Neuron (in vitro differentiated cells): ENCODE measurements around the gene PARVG.

Experiments used
- H2AFZ ChIP-seq: one replicate; pipeline ENCODE4 v1.6.1; 2013; ENCODE audit warnings: low read depth, mild to moderate bottlenecking, inconsistent platforms, low read length, moderate library complexity
- H3K27me3 ChIP-seq: one replicate; pipeline ENCODE4 v1.6.1; 2013; ENCODE audit warnings: low read length; ENCODE audit not compliant: insufficient read depth
- H3K36me3 ChIP-seq: one replicate; pipeline ENCODE4 v1.6.1; 2013; ENCODE audit warnings: low read length; ENCODE audit not compliant: insufficient read depth
- H3K4me1 ChIP-seq: one replicate; pipeline ENCODE4 v1.6.1; 2013; ENCODE audit warnings: low read length; ENCODE audit not compliant: insufficient read depth
- H3K4me3 ChIP-seq: 2 replicates; pipeline ENCODE4 v1.5.1; 2013; ENCODE audit warnings: mild to moderate bottlenecking, low read length, moderate library complexity
- H3K9me3 ChIP-seq: one replicate; pipeline ENCODE4 v1.6.1; 2013; ENCODE audit warnings: low read length

PARVG gene

GRCh38 chr22:44187652-44188230 lies 7.0 kb downstream of the PARVG start:
- Histone ChIP-seq H3K27me3 (no peaks in the 10 kb centered on the region), H3K36me3 (no peaks in the 10 kb centered on the region), H3K9me3 (no peaks in the 10 kb centered on the region), H3K4me1 (no peaks in the 10 kb centered on the region), H3K4me3 (no peak overlapping the region), H2AFZ (no peak overlapping the region)

- no peaks in the 10 kb centered on the region for H3K27me3 ChIP-seq
- no peaks in the 10 kb centered on the region for H3K36me3 ChIP-seq
- no peak overlapping the region for H3K4me3 ChIP-seq
- no peaks in the 10 kb centered on the region for H3K9me3 ChIP-seq
- no peaks in the 10 kb centered on the region for H3K4me1 ChIP-seq
- H2AFZ ChIP-seq = no peak overlapping the region
Measured at GRCh38 chr22:44188316-44188715, 7.6 kb downstream of the PARVG start.

- Histone ChIP-seq H2AFZ (no peak overlapping the region), H3K36me3 (no peaks in the 10 kb centered on the region), H3K4me3 (no peak overlapping the region), H3K27me3 (no peaks in the 10 kb centered on the region), H3K4me1 (no peaks in the 10 kb centered on the region), H3K9me3 (no peaks in the 10 kb centered on the region)
Measured at GRCh38 chr22:44188986-44189630, 8.4 kb downstream of the PARVG start.

- no peaks in the 10 kb centered on the region for H3K4me1 ChIP-seq
- peaks cover 3% of the 10 kb centered on the region for H3K27me3 ChIP-seq
- no peaks in the 10 kb centered on the region for H3K36me3 ChIP-seq
- no peak overlapping the region for H3K4me3 ChIP-seq
- H3K9me3 ChIP-seq = no peaks in the 10 kb centered on the region
- no peak overlapping the region for H2AFZ ChIP-seq
Measured at GRCh38 chr22:44190381-44190976, 9.8 kb downstream of the PARVG start.

- no peaks in the 10 kb centered on the region for H3K9me3 ChIP-seq
- no peak overlapping the region for H3K4me3 ChIP-seq
- no peak overlapping the region for H2AFZ ChIP-seq
- no peaks in the 10 kb centered on the region for H3K4me1 ChIP-seq
- no peaks in the 10 kb centered on the region for H3K36me3 ChIP-seq
- peaks cover 6% of the 10 kb centered on the region for H3K27me3 ChIP-seq
Measured at GRCh38 chr22:44191036-44191454, 10.3 kb downstream of the PARVG start.

GRCh38 chr22:44192098-44192815 lies 11.5 kb downstream of the PARVG start:
- no peaks in the 10 kb centered on the region for H3K9me3 ChIP-seq
- H3K36me3 ChIP-seq = no peaks in the 10 kb centered on the region
- no peak overlapping the region for H2AFZ ChIP-seq
- no peaks in the 10 kb centered on the region for H3K4me1 ChIP-seq
- H3K4me3 ChIP-seq = no peak overlapping the region
- H3K27me3 ChIP-seq = peaks cover 6% of the 10 kb centered on the region

- peaks cover 6% of the 10 kb centered on the region for H3K27me3 ChIP-seq
Measured at GRCh38 chr22:44192816-44193534, 12.2 kb downstream of the PARVG start.

GRCh38 chr22:44193535-44193891 lies 12.8 kb downstream of the PARVG start:
- no peak overlapping the region for H3K4me3 ChIP-seq
- no peaks in the 10 kb centered on the region for H3K9me3 ChIP-seq
- H3K27me3 ChIP-seq = peaks cover 6% of the 10 kb centered on the region
- no peak overlapping the region for H2AFZ ChIP-seq
- no peaks in the 10 kb centered on the region for H3K36me3 ChIP-seq
- H3K4me1 ChIP-seq = no peaks in the 10 kb centered on the region

More at GRCh38 chr22:44192816-44193534, 12.2 kb downstream of the PARVG start:
- Histone ChIP-seq H3K4me1 (no peaks in the 10 kb centered on the region), H2AFZ (no peak overlapping the region), H3K4me3 (no peak overlapping the region), H3K36me3 (no peaks in the 10 kb centered on the region), H3K9me3 (no peaks in the 10 kb centered on the region)

- Histone ChIP-seq H3K4me3 (no peak overlapping the region), H2AFZ (no peak overlapping the region), H3K4me1 (no peaks in the 10 kb centered on the region), H3K36me3 (no peaks in the 10 kb centered on the region), H3K9me3 (no peaks in the 10 kb centered on the region), H3K27me3 (peaks cover 6% of the 10 kb centered on the region)
Measured at GRCh38 chr22:44194569-44194968, 13.8 kb downstream of the PARVG start.

- H2AFZ ChIP-seq = no peak overlapping the region
- no peaks in the 10 kb centered on the region for H3K4me1 ChIP-seq
- peaks cover 9% of the 10 kb centered on the region for H3K27me3 ChIP-seq
- no peak overlapping the region for H3K4me3 ChIP-seq
- H3K9me3 ChIP-seq = no peaks in the 10 kb centered on the region
- H3K36me3 ChIP-seq = no peaks in the 10 kb centered on the region
Measured at GRCh38 chr22:44195189-44195871, 14.6 kb downstream of the PARVG start.

- no peak overlapping the region for H2AFZ ChIP-seq
- H3K4me3 ChIP-seq = no peak overlapping the region
- H3K27me3 ChIP-seq = peaks cover 10% of the 10 kb centered on the region
- no peaks in the 10 kb centered on the region for H3K4me1 ChIP-seq
- no peaks in the 10 kb centered on the region for H3K9me3 ChIP-seq
- H3K36me3 ChIP-seq = no peaks in the 10 kb centered on the region
Measured at GRCh38 chr22:44196241-44196640, 15.5 kb downstream of the PARVG start.

- Histone ChIP-seq H3K9me3 (no peaks in the 10 kb centered on the region), H3K36me3 (no peaks in the 10 kb centered on the region), H2AFZ (no peak overlapping the region), H3K4me3 (no peak overlapping the region), H3K4me1 (no peaks in the 10 kb centered on the region), H3K27me3 (peaks cover 14% of the 10 kb centered on the region)
Measured at GRCh38 chr22:44196731-44197131, 16.0 kb downstream of the PARVG start.
